SK-N-SH (cell line): ENCODE results near the gene OPTC. TPM values are rescaled to one million over a fixed set of nuclear protein-coding genes. Genes with fewer than 3 reads are reported as not detected.

Source experiments
- CTCF ChIA-PET: fragments of 300-600, 350-600 bp; formaldehyde crosslinking; extraction: SDS; loops from one replicate; lab custom pipeline; 2021; lab: Yijun Ruan, JAX
- POLR2A ChIA-PET: fragments of 350-600 bp; sonication (Branson Sonifier 250); formaldehyde crosslinking; extraction: SDS; loops from one replicate; lab custom pipeline; 2020; ENCODE audit warnings: antibody characterized with exemption, inconsistent platforms; lab: Yijun Ruan, JAX
- DNase-seq: peaks from one replicate; pipeline ENCODE4 v3.0.0; 2012
- H2AFZ ChIP-seq: fragments of 200-600 bp; sonication (generic); 2 replicates; pipeline ENCODE4 v1.8.1; 2016; ENCODE audit warnings: antibody characterized with exemption, mild to moderate bottlenecking, low read depth
- H3F3A ChIP-seq: fragments of 200-600 bp; sonication (generic); replicated peaks from 2 replicates; pipeline ENCODE3; 2016; ENCODE audit warnings: antibody characterized with exemption, mild to moderate bottlenecking; ENCODE audit not compliant: insufficient read depth
- H3K27ac ChIP-seq, 2 experiments: fragments of 200-500 bp in 1 of 2; fragments of 200-600 bp in 1 of 2; sonication (Bioruptor generic) in 1 of 2; sonication (generic), shearing (Covaris generic) in 1 of 2; 2 replicates each; pipeline versions ENCODE4 v1.5.1 to v1.6.1; 2014 to 2016; ENCODE audit warnings: low read depth in 2 of 2, inconsistent platforms in 1 of 2, low read length in 1 of 2, mild to moderate bottlenecking in 1 of 2, mixed read lengths in 1 of 2
- H3K27me3 ChIP-seq: fragments of 200-600 bp; sonication (generic), shearing (Covaris generic); 2 replicates; pipeline ENCODE4 v1.6.1; 2016; ENCODE audit warnings: mixed run types; ENCODE audit not compliant: insufficient read depth
- H3K36me3 ChIP-seq, 2 experiments: fragments of 200-500 bp in 1 of 2; fragments of 200-600 bp in 1 of 2; sonication (Bioruptor generic) in 1 of 2; sonication (generic) in 1 of 2; replicated peaks in 1 of 2; 2 replicates each; pipeline versions ENCODE3 to v1.5.1; 2014 to 2016; ENCODE audit warnings: low read length in 1 of 2, mild to moderate bottlenecking in 1 of 2; ENCODE audit not compliant: insufficient read depth in 2 of 2, control insufficient read depth in 1 of 2
- H3K4me1 ChIP-seq, 2 experiments: fragments of 200-500 bp in 1 of 2; fragments of 200-600 bp in 1 of 2; sonication (Bioruptor generic) in 1 of 2; sonication (generic), shearing (Covaris generic) in 1 of 2; 2 replicates each; pipeline versions ENCODE4 v1.5.1 to v1.6.1; 2014 to 2016; ENCODE audit warnings: low read depth in 1 of 2, low read length in 1 of 2, mixed run types in 1 of 2; ENCODE audit not compliant: insufficient read depth in 2 of 2, control insufficient read depth in 1 of 2
- H3K4me2 ChIP-seq: fragments of 200-600 bp; sonication (generic), shearing (Covaris generic); 2 replicates; pipeline ENCODE4 v1.6.1; 2017; ENCODE audit warnings: mixed run types
- H3K4me3 ChIP-seq, 2 experiments: fragments of 200-500 bp in 1 of 2; fragments of 200-600 bp in 1 of 2; sonication (Bioruptor generic) in 1 of 2; sonication (generic), shearing (Covaris generic) in 1 of 2; 2 replicates each; pipeline versions ENCODE4 v1.5.1 to v1.8.1; 2014 to 2016; ENCODE audit warnings: low read depth in 2 of 2, inconsistent platforms in 1 of 2, low read length in 1 of 2, mild to moderate bottlenecking in 1 of 2, mixed read lengths in 1 of 2, moderate library complexity in 1 of 2
- H3K79me2 ChIP-seq: fragments of 200-600 bp; sonication (generic); 2 replicates; pipeline ENCODE4 v1.8.1; 2017; ENCODE audit warnings: mild to moderate bottlenecking; ENCODE audit not compliant: insufficient read depth
- H3K9ac ChIP-seq: fragments of 200-600 bp; sonication (generic); 2 replicates; pipeline ENCODE4 v1.6.1; 2017; ENCODE audit warnings: mixed run types
- H3K9me2 ChIP-seq: fragments of 200-600 bp; sonication (generic); 2 replicates; pipeline ENCODE4 v1.6.1; 2017; ENCODE audit warnings: mixed run types
- H3K9me3 ChIP-seq: fragments of 200-600 bp; sonication (generic); 2 replicates; pipeline ENCODE4 v1.6.1; 2017; ENCODE audit warnings: mixed run types, mild to moderate bottlenecking, moderate library complexity
- H4K20me1 ChIP-seq: fragments of 200-600 bp; sonication (generic); 2 replicates; pipeline ENCODE4 v1.6.1; 2017; ENCODE audit warnings: mild to moderate bottlenecking, mixed run types; ENCODE audit not compliant: insufficient read depth
- CHD2 ChIP-seq: fragments of 150-350 bp; IDR thresholded peaks from 2 replicates; pipeline ENCODE4 v1.6.1; 2018; ENCODE audit warnings: low read length; ENCODE audit not compliant: partially characterized antibody
- CTCF ChIP-seq: fragments of 200-600 bp; sonication (generic); IDR thresholded peaks from 2 replicates; pipeline ENCODE4 v1.6.1; 2017; ENCODE audit warnings: antibody characterized with exemption, mild to moderate bottlenecking, moderate library complexity
- EZH2phosphoT487 ChIP-seq: fragments of 200-600 bp; sonication (generic); IDR thresholded peaks from 2 replicates; pipeline ENCODE4 v1.6.1; 2017; ENCODE audit warnings: low read depth, mixed run types, mild to moderate bottlenecking, antibody characterized with exemption, moderate library complexity, borderline replicate concordance
- FOSL2 ChIP-seq: IDR thresholded peaks from 2 replicates; pipeline ENCODE4 v1.4.0; 2012; ENCODE audit warnings: low read depth, mild to moderate bottlenecking, moderate library complexity, borderline replicate concordance
- FOXJ3 ChIP-seq: sonication (generic); formaldehyde crosslinking; IDR thresholded peaks from 2 replicates; pipeline ENCODE4 v1.5.1; 2020; ENCODE audit warnings: mild to moderate bottlenecking, missing genetic modification reagents
- FOXM1 ChIP-seq: IDR thresholded peaks from 2 replicates; pipeline ENCODE4 v1.4.0; 2012; ENCODE audit warnings: low read depth, mild to moderate bottlenecking
- GATA2 ChIP-seq: sonication (generic); formaldehyde crosslinking; IDR thresholded peaks from 2 replicates; pipeline ENCODE4 v1.5.0; 2020; ENCODE audit warnings: mild to moderate bottlenecking, missing genetic modification reagents
- MAX ChIP-seq: IDR thresholded peaks from 2 replicates; pipeline ENCODE4 v1.4.0; 2012; ENCODE audit warnings: low read depth
- MEF2A ChIP-seq: IDR thresholded peaks from 2 replicates; pipeline ENCODE4 v1.4.0; 2012; ENCODE audit warnings: low read depth, borderline replicate concordance
- MXI1 ChIP-seq: IDR thresholded peaks from 2 replicates; pipeline ENCODE4 v1.6.1; 2012; ENCODE audit warnings: mild to moderate bottlenecking, low read depth, low read length, improper control_type of control experiment
- NRF1 ChIP-seq: IDR thresholded peaks from 2 replicates; pipeline ENCODE4 v1.6.1; 2012; ENCODE audit warnings: low read depth, mild to moderate bottlenecking, low read length
- POLR2AphosphoS5 ChIP-seq: IDR thresholded peaks from 2 replicates; pipeline ENCODE4 v1.6.1; 2012; ENCODE audit warnings: low read depth, low read length
- RCOR1 ChIP-seq: fragments of 150-350 bp; IDR thresholded peaks from 2 replicates; pipeline ENCODE4 v1.6.1; 2017; ENCODE audit warnings: antibody characterized with exemption, low read length
- RFX5 ChIP-seq: IDR thresholded peaks from 2 replicates; pipeline ENCODE4 v1.6.1; 2012; ENCODE audit warnings: mild to moderate bottlenecking, improper control_type of control experiment, low read length
- RXRA ChIP-seq: IDR thresholded peaks from 2 replicates; pipeline ENCODE4 v1.4.0; 2012; ENCODE audit warnings: low read depth, mild to moderate bottlenecking, borderline replicate concordance
- SMC3 ChIP-seq: IDR thresholded peaks from 2 replicates; pipeline ENCODE4 v1.6.1; 2012; ENCODE audit warnings: low read depth, low read length, improper control_type of control experiment
- TAF1 ChIP-seq: IDR thresholded peaks from 2 replicates; pipeline ENCODE4 v1.6.1; 2012; ENCODE audit warnings: low read depth, mild to moderate bottlenecking, low read length, moderate library complexity, borderline replicate concordance
- ZBTB33 ChIP-seq: IDR thresholded peaks from 2 replicates; pipeline ENCODE4 v1.4.0; 2012; ENCODE audit warnings: low read depth, borderline replicate concordance
- WGBS: methylation state at CpG from one replicate; pipeline ENCODE4 v1.1.6; 2017; ENCODE audit warnings: low lambda C conversion rate; 5-methylcytosine and 5-hydroxymethylcytosine counted together
- polyA plus RNA-seq, 3 experiments: library from polyadenylated mRNA; depleted of rRNA; stranded (reverse); fragments of >200 nt; gene quantifications; 2 replicates each; pipeline ENCODE4 v1.2.3, GENCODE V29; 2012

The OPTC gene
- polyA plus RNA-seq, 1 of the 3 experiments (the other 2 are of a cell fraction), result not detected

- no peak for TF ChIP-seq MAX
- TF ChIP-seq GATA2 (CRISPR knock-in tag), result no peak
Observed at GRCh38 chr1:203468326-203468725, 25.6 kb upstream of the OPTC start (continued).

- no peak overlapping the region for H2AFZ ChIP-seq
- H3K4me2 ChIP-seq, result no peak overlapping the region
- ChIA-PET POLR2A (no interaction called here), CTCF (interaction anchor here (0.8 to 1.4 kb wide), 4 partner anchors 18 to 128 kb away, joined by 3 to 4 read pairs (median 4); no protein-coding TSS in a partner anchor)
- H3K36me3 ChIP-seq, result no peaks in the 10 kb centered on the region
- H3K4me3 ChIP-seq, result no peak overlapping the region
- H4K20me1 ChIP-seq, result no peaks in the 10 kb centered on the region
- no peaks in the 10 kb centered on the region for H3K79me2 ChIP-seq
- no peaks in the 10 kb centered on the region for H3K27me3 ChIP-seq
- H3K27ac ChIP-seq, result no peak overlapping the region
- H3K9me2 ChIP-seq, result no peaks in the 10 kb centered on the region
- H3K4me1 ChIP-seq, result peaks cover 0 to 10% of the 10 kb centered on the region in 2 experiments; a peak in 1 of 4 replicates
- H3K9me3 ChIP-seq, result no peaks in the 10 kb centered on the region
- no peak for DNase-seq
- WGBS, result 54% methylated on average over 2 of the region's 5 CpGs
- H3F3A ChIP-seq, result no peaks in the 10 kb centered on the region
- no peak overlapping the region for H3K9ac ChIP-seq
- TF ChIP-seq CHD2, result no peak
- no peak for TF ChIP-seq RFX5
- no peak for TF ChIP-seq MEF2A
- TF ChIP-seq EZH2phosphoT487, result no peak
- TF ChIP-seq MAX, result no peak
- no peak for TF ChIP-seq CTCF
- no peak for TF ChIP-seq NRF1
- TF ChIP-seq POLR2AphosphoS5, result no peak
- no peak for TF ChIP-seq RXRA
- no peak for TF ChIP-seq RCOR1
- no peak for TF ChIP-seq FOXJ3 (CRISPR knock-in tag)
- TF ChIP-seq ZBTB33, result no peak
- TF ChIP-seq FOXM1, result no peak
- TF ChIP-seq FOSL2, result no peak
- TF ChIP-seq TAF1, result no peak
- no peak for TF ChIP-seq MXI1
- no peak for TF ChIP-seq SMC3
Observed at GRCh38 chr1:203470240-203470639, 23.7 kb upstream of the OPTC start.
